Lung (tissue), 12 donors: ENCODE measurements around the gene SSBP3. TPM values are rescaled to one million over a fixed set of nuclear protein-coding genes. Genes with fewer than 3 reads are reported as not detected.

Experiments
- ATAC-seq: fragments of 200-7000 bp; cut with Tn5 transposase; one replicate; pipeline ENCODE4 v1.9.1; 2020; ENCODE audit warnings: moderate number of reproducible peaks; ENCODE audit not compliant: insufficient read depth, low FRiP score
- DNase-seq, 3 donors: peaks; one replicate each; pipeline ENCODE4 v3.0.0-alpha.2; 2013 to 2017
- H3K27ac ChIP-seq, 2 donors: one replicate each; pipeline ENCODE4 v1.5.1; 2013; ENCODE audit warnings: mild to moderate bottlenecking in 2 of 2, moderate library complexity in 2 of 2, control low read depth in 1 of 2, inconsistent platforms in 1 of 2, low read depth in 1 of 2, low read length in 1 of 2
- H3K27me3 ChIP-seq, 3 donors: one replicate each; pipeline ENCODE4 v1.5.1; 2013; ENCODE audit warnings: low read length in 2 of 3; ENCODE audit not compliant: control insufficient read depth in 3 of 3, insufficient read depth in 3 of 3
- H3K36me3 ChIP-seq, 4 donors: one replicate each; pipeline ENCODE4 v1.5.1; 2013; ENCODE audit warnings: low read length in 4 of 4, mild to moderate bottlenecking in 1 of 4, moderate library complexity in 1 of 4; ENCODE audit not compliant: control insufficient read depth in 4 of 4, insufficient read depth in 4 of 4
- H3K4me1 ChIP-seq, 5 donors: one replicate each; pipeline ENCODE4 v1.5.1; 2013; ENCODE audit warnings: low read length in 5 of 5, mild to moderate bottlenecking in 2 of 5, moderate library complexity in 1 of 5; ENCODE audit not compliant: control insufficient read depth in 5 of 5, insufficient read depth in 5 of 5
- H3K4me3 ChIP-seq: one replicate; pipeline ENCODE4 v1.5.1; 2013; ENCODE audit warnings: mild to moderate bottlenecking, control low read depth, moderate library complexity
- H3K9ac ChIP-seq, 2 donors: one replicate each; pipeline ENCODE4 v1.5.1; 2013; ENCODE audit warnings: low read length in 2 of 2, control low read depth in 1 of 2; ENCODE audit not compliant: insufficient read depth in 1 of 2
- H3K9me3 ChIP-seq, 4 donors: one replicate each; pipeline ENCODE4 v1.5.1; 2013; ENCODE audit warnings: low read length in 3 of 4, mild to moderate bottlenecking in 1 of 4, moderate library complexity in 1 of 4; ENCODE audit not compliant: control insufficient read depth in 4 of 4, insufficient read depth in 3 of 4
- WGBS, 2 donors: extraction: QIAGEN DNeasy Blood & Tissue Kit; methylation state at CpG; one replicate each; pipeline ENCODE4 v1.1.7; 2013; 5-methylcytosine and 5-hydroxymethylcytosine counted together
- polyA plus RNA-seq, 2 donors: library from polyadenylated mRNA; stranded (reverse); fragments of 200-250 nt; gene quantifications; one replicate each; pipeline ENCODE4 v1.2.1, GENCODE V29; 2013
- total RNA-seq, 2 donors: library from RNA; depleted of rRNA in 1 of 2; stranded (reverse); fragments of >200 nt in 1 of 2; gene quantifications; one replicate each; pipeline ENCODE4 v1.2.1, GENCODE V29; 2014 to 2021
- TF ChIP-seq, protein P1 (sequence below): IDR thresholded peaks from 2 replicates; pipeline ENCODE4 v1.5.1; 2012; ENCODE audit warnings: mild to moderate bottlenecking; ENCODE audit errors: control extremely low read depth, extremely low read depth
- donor health status: control.
- donor health status: control.
- donor health status: Bipolar disorder and iron deficiency.
- donor health status: healthy.
- donor health status: DM: yes; HTN: yes; CAD: no.

Gene SSBP3
- total and polyA plus RNA-seq, 4 donors, result 15.9 to 47.8 (median 34.8) TPM

DNA sequence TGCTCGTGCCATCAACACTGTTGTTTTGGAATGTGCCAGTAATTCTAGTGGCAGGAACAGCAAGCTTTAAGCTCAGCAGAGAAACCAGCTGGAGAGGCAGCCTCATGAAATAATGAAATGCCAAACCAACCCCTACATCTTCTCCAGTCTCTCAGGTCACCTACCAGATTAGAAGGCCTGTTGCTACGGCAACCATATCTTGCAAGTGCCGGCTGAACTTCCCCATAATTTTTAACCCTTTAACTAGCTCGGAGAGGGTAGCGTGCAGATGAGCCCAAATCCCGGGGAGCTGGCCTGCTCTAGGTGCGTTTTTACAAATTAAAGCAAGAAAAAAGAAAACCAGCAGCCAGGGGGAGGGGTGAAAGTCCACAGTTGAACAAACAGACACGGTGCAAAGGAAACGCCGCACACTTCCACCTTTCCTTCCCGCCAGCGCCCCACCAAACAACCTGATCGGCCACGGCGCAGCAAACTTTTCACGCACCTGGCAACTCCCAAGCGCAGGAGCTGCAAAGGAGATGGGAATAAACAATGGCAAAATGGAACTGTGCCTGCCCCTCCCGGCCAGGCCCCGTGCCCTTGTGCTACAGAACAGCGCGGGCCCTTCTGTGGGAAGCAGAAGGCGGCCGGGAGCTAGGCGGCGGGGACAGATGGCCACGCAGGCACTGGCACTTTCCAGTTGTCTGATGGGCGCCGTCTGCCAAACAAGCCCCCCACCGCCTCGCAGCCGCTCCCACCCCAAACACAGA is 50.1 kb downstream of the SSBP3 start:
- ATAC-seq, result no peak
- H3K4me1 ChIP-seq, result peaks cover 15 to 72% (median 27%) of the 10 kb centered on the region in 5 donors

DNA sequence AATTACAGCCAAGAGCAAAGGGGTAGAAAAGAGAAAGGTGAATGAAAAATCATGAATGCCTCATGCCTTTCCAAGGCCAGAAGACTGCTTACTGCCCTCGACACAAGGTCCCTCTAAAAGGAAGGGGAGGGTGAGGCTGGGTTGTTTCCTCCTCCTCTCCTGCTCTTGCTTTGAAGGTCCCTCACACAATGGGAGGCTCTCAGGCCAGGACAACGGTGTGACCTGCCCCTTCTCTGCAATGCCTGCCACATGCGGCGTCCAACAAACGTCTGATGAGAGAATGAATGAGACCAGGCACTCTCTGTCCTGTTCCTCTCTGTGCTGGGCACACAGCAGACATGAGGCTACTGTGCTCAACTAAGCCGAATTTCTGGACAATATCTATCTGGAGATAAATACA is 51.3 kb downstream of the SSBP3 start:
- H3K9ac ChIP-seq, result no peak overlapping the region
- H3K4me3 ChIP-seq, result no peak overlapping the region
- no peak overlapping the region for H3K27ac ChIP-seq
- TF ChIP-seq, protein P1, sequence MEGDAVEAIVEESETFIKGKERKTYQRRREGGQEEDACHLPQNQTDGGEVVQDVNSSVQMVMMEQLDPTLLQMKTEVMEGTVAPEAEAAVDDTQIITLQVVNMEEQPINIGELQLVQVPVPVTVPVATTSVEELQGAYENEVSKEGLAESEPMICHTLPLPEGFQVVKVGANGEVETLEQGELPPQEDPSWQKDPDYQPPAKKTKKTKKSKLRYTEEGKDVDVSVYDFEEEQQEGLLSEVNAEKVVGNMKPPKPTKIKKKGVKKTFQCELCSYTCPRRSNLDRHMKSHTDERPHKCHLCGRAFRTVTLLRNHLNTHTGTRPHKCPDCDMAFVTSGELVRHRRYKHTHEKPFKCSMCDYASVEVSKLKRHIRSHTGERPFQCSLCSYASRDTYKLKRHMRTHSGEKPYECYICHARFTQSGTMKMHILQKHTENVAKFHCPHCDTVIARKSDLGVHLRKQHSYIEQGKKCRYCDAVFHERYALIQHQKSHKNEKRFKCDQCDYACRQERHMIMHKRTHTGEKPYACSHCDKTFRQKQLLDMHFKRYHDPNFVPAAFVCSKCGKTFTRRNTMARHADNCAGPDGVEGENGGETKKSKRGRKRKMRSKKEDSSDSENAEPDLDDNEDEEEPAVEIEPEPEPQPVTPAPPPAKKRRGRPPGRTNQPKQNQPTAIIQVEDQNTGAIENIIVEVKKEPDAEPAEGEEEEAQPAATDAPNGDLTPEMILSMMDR, result no peak
- H3K9me3 ChIP-seq, result no peaks in the 10 kb centered on the region
- WGBS, 2 donors, result 59 to 60% methylated on average over 6 of the region's 6 CpGs
- H3K36me3 ChIP-seq, result peaks cover 0 to 7% (median 1%) of the 10 kb centered on the region in 4 donors
- DNase-seq, result no peak
- no peak for ATAC-seq
- H3K27me3 ChIP-seq, result no peaks in the 10 kb centered on the region
- H3K4me1 ChIP-seq, result peaks cover 20 to 63% (median 25%) of the 10 kb centered on the region in 5 donors

More for the DNA sequence above, 50.1 kb downstream of the SSBP3 start:
- no peaks in the 10 kb centered on the region for H3K27me3 ChIP-seq
- H3K36me3 ChIP-seq, result peaks cover 0 to 7% (median 1%) of the 10 kb centered on the region in 4 donors
- TF ChIP-seq, protein P1, result no peak
- WGBS, 2 donors, result 17 to 39% methylated on average over 31 of the region's 31 CpGs
- no peaks in the 10 kb centered on the region for H3K9me3 ChIP-seq
- H3K9ac ChIP-seq, result no peak overlapping the region
- no peak overlapping the region for H3K27ac ChIP-seq
- H3K4me3 ChIP-seq, result no peak overlapping the region
- DNase-seq, result peak; percentile 55 to 77 (median 69)

DNA sequence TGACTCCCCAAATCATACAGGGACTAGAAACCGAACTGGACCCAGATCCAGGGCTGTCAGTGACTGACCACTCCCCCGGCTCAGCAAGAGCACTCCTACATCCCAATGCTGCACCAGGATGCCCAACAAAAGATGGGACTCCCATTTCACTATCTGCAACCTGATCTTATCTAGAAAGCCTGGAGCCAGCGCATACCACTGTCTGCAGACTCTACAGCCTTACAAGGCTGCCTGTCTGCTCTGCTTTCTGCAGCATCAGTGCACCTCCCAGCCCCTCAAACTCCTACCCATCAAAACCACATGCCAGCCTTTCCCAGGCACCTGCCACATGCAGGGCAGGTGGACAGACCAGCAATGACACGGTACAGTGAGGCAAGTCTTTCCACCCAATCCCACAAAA is 52.2 kb downstream of the SSBP3 start:
- H3K4me3 ChIP-seq, result no peak overlapping the region
- TF ChIP-seq, protein P1, result no peak
- H3K27ac ChIP-seq, result no peak overlapping the region
- H3K27me3 ChIP-seq, result no peaks in the 10 kb centered on the region
- peaks cover 0 to 7% (median 1%) of the 10 kb centered on the region in 4 donors for H3K36me3 ChIP-seq
- H3K9me3 ChIP-seq, result no peaks in the 10 kb centered on the region
- no peak for ATAC-seq
- H3K4me1 ChIP-seq, result peaks cover 17 to 55% (median 21%) of the 10 kb centered on the region in 5 donors
- 84 to 89% methylated on average over 4 of the region's 4 CpGs for WGBS, 2 donors
- H3K9ac ChIP-seq, result no peak overlapping the region
- no peak for DNase-seq

DNA sequence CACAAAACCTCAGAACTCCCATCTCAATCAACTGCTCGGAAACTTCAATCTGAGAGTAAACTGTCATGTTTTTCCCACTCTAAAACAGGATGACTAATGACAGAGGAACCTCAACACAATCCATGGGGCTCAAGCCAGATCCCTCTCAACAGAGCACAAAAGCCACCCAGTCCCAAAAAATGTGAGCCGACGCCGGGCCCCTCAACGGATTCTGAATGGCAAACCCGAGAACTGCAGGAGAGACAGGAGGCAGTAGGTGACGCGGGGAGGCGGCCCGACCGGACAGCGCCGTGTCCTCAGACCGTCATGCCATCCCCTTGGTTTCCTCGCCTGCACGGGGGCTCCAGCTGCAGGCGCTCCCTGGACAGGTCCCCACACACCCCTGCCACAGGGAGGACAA is 53.4 kb downstream of the SSBP3 start:
- H3K9ac ChIP-seq, result no peak overlapping the region
- TF ChIP-seq, protein P1, result no peak
- no peak for DNase-seq
- H3K36me3 ChIP-seq, result peaks cover 0 to under 1% (median 0%) of the 10 kb centered on the region in 4 donors
- H3K9me3 ChIP-seq, result no peaks in the 10 kb centered on the region
- no peak for ATAC-seq
- H3K4me3 ChIP-seq, result no peak overlapping the region
- WGBS, 2 donors, result 93% methylated on average over 17 of the region's 17 CpGs
- no peak overlapping the region for H3K27ac ChIP-seq
- peaks cover 12 to 43% (median 21%) of the 10 kb centered on the region in 5 donors for H3K4me1 ChIP-seq
- H3K27me3 ChIP-seq, result no peaks in the 10 kb centered on the region
